Activated naive CD8-positive, alpha-beta T cell treated with anti-CD3 and anti-CD28 coated beads, Interleukin-2, amount 10 ng/mL, durations not matched to agents 7 days and 5 days (primary cell): ENCODE results near the gene RNF149. TPM values are rescaled to one million over a fixed set of nuclear protein-coding genes. Genes with fewer than 3 reads are reported as not detected.

Source experiments
- ATAC-seq: fragments of 150-1000 bp; cut with Tn5 transposase; one replicate; pipeline ENCODE4 v1.10.0; 2021; ENCODE audit warnings: low read depth, moderate library complexity
- POLR2A ChIA-PET: fragments of 350-600 bp; sonication (Branson Sonifier 250); formaldehyde crosslinking; loops from one replicate; lab custom pipeline; 2021; ENCODE audit warnings: antibody characterized with exemption; lab: Charles Lee
- DNase-seq: peaks from one replicate; pipeline ENCODE4 v3.0.0; 2021
- H3K27ac Mint-ChIP-seq: one replicate; pipeline ENCODE4 v1.8.0; 2022; ENCODE audit warnings: mild to moderate bottlenecking, mixed read lengths
- H3K27me3 Mint-ChIP-seq: one replicate; pipeline ENCODE4 v1.8.0; 2022; ENCODE audit warnings: mild to moderate bottlenecking, moderate library complexity, mixed read lengths
- H3K36me3 Mint-ChIP-seq: one replicate; pipeline ENCODE4 v1.8.0; 2021; ENCODE audit warnings: mild to moderate bottlenecking, mixed read lengths
- H3K4me1 Mint-ChIP-seq: one replicate; pipeline ENCODE4 v1.8.0; 2021; ENCODE audit warnings: mixed read lengths
- H3K4me3 Mint-ChIP-seq: one replicate; pipeline ENCODE4 v1.8.0; 2022; ENCODE audit warnings: mild to moderate bottlenecking, moderate library complexity, mixed read lengths
- H3K9me3 Mint-ChIP-seq: one replicate; pipeline ENCODE4 v1.8.0; 2021; ENCODE audit warnings: mixed read lengths
- total RNA-seq, 2 experiments: library from RNA; stranded (reverse); gene quantifications; one replicate each; pipeline ENCODE4 v1.2.3, GENCODE V29; 2021

Gene RNF149
- total RNA-seq, 2 experiments from 2014 or later = 90.1 to 90.3 TPM

- POLR2A ChIA-PET = interaction anchor here (0.7 kb wide), 1 partner anchor 11 kb away, joined by 3 read pairs; no protein-coding TSS in a partner anchor
- Mint-ChIP-seq H3K9me3 (no peaks in the 10 kb centered on the region), H3K36me3 (peaks cover 50% of the 10 kb centered on the region), H3K27me3 (no peaks in the 10 kb centered on the region), H3K27ac (no peak overlapping the region), H3K4me3 (no peak overlapping the region), H3K4me1 (peaks cover 11% of the 10 kb centered on the region)
- DNase-seq (no peak), ATAC-seq (no peak)
Measured at GRCh38 chr2:101281482-101281881, 27.0 kb downstream of the RNF149 start.

DNA sequence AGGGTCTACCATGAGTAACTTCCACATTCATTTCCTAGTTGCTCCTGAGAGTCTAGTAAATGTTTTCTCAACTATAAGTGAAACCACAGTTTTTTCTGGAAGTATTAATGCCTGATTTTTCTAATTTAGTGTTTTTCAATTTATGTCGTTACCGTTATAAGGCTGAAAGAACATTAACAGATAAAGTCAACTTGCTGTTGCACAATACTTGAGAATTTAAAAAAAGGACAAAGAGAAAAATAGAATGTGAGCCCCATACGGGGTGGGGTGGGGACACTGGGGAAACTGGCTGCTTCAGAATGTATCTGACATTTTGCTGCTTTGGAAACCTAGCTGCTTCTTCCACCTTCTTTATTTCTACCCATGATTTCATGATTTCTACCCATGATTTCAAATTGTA lies 29.6 kb downstream of the RNF149 start:
- Mint-ChIP-seq H3K4me1 (peaks cover 13% of the 10 kb centered on the region), H3K36me3 (peaks cover 46% of the 10 kb centered on the region), H3K9me3 (no peaks in the 10 kb centered on the region), H3K27me3 (no peaks in the 10 kb centered on the region), H3K4me3 (no peak overlapping the region), H3K27ac (no peak overlapping the region)
- no peak for DNase-seq
- ATAC-seq = no peak
- POLR2A ChIA-PET = no interaction called here

GRCh38 chr2:101277111-101277510 lies 31.4 kb downstream of the RNF149 start:
- no peak for DNase-seq
- no peak overlapping the region for H3K27ac Mint-ChIP-seq
- H3K9me3 Mint-ChIP-seq = no peaks in the 10 kb centered on the region
- H3K4me1 Mint-ChIP-seq = peaks cover 17% of the 10 kb centered on the region
- POLR2A ChIA-PET = no interaction called here
- no peaks in the 10 kb centered on the region for H3K27me3 Mint-ChIP-seq
- ATAC-seq = no peak
- peaks cover 38% of the 10 kb centered on the region for H3K36me3 Mint-ChIP-seq
- no peak overlapping the region for H3K4me3 Mint-ChIP-seq

GRCh38 chr2:101274142-101274541 lies 34.4 kb downstream of the RNF149 start:
- H3K4me1 Mint-ChIP-seq = peaks cover 32% of the 10 kb centered on the region
- POLR2A ChIA-PET = interaction anchor here (1.0 to 1.4 kb wide), 2 partner anchors 21 to 123 kb away, joined by 3 to 4 read pairs; partner anchors contain the start of gene TBC1D8
- no peaks in the 10 kb centered on the region for H3K9me3 Mint-ChIP-seq
- no peak for ATAC-seq
- no peak for DNase-seq
- no peaks in the 10 kb centered on the region for H3K27me3 Mint-ChIP-seq
- no peak overlapping the region for H3K27ac Mint-ChIP-seq
- no peak overlapping the region for H3K4me3 Mint-ChIP-seq
- H3K36me3 Mint-ChIP-seq = peaks cover 34% of the 10 kb centered on the region

- H3K4me1 Mint-ChIP-seq = peaks cover 40% of the 10 kb centered on the region
- DNase-seq = no peak
- no peaks in the 10 kb centered on the region for H3K27me3 Mint-ChIP-seq
- H3K36me3 Mint-ChIP-seq = peaks cover 34% of the 10 kb centered on the region
- H3K27ac Mint-ChIP-seq = peak overlapping the region; percentile 76
- H3K4me3 Mint-ChIP-seq = peak overlapping the region; percentile 24
- no peak for ATAC-seq
- POLR2A ChIA-PET = interaction anchor here (4.3 kb wide), 1 partner anchor 20 kb away, joined by 20 read pairs; the partner anchor contains the start of gene CNOT11
- H3K9me3 Mint-ChIP-seq = no peaks in the 10 kb centered on the region
Measured at GRCh38 chr2:101273056-101273455, 35.4 kb downstream of the RNF149 start.

DNA sequence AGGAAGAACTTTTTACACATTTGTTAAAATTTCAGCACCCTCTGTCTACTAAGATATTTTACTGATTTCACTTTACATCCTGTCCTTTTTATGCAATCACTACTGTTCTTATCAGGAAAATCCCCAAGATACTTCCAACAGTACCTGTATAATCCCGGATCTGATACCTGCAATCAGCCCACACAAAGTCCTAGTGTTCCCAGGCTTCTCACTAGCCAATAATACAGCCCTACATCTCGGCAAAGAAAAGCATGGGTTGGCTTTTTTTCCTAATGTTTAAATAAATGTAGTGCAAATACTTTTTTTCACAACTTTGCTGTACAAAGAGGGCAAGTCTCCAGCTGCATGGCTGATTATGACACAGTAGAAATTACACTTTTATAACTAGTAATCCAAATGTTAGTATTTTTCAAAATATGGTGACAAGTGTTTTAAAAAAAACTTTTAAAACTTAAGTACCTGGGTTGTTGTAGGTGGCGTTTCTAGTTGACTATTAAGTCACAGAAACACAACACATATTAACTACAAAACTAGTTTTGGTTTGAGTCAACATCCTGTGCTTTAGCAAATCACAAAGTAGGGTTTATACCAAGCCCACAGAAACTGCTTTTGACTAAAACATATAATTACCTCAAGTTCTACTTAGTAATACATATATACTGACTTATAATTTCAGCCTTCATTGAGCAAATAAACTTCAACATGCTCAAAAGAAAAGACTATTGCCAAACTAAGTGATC lies 36.3 kb downstream of the RNF149 start:
- H3K36me3 Mint-ChIP-seq = peaks cover 38% of the 10 kb centered on the region
- H3K27ac Mint-ChIP-seq = peak overlapping the region; percentile 76
- H3K4me1 Mint-ChIP-seq = peaks cover 43% of the 10 kb centered on the region
- H3K9me3 Mint-ChIP-seq = no peaks in the 10 kb centered on the region
- POLR2A ChIA-PET = interaction anchor here (4.3 kb wide), 1 partner anchor 19 kb away, joined by 20 read pairs; the partner anchor contains the start of gene CNOT11
- H3K4me3 Mint-ChIP-seq = peak overlapping the region; percentile 46
- no peak for DNase-seq
- H3K27me3 Mint-ChIP-seq = no peaks in the 10 kb centered on the region
- ATAC-seq = peak; percentile 87

GRCh38 chr2:101270700-101271259 lies 37.7 kb downstream of the RNF149 start:
- POLR2A ChIA-PET = interaction anchor here (0.6 to 4.3 kb wide), 3 partner anchors 10 to 38 kb away, joined by 3 to 20 read pairs (median 5); partner anchors contain the start of genes CNOT11 and RNF149

DNA sequence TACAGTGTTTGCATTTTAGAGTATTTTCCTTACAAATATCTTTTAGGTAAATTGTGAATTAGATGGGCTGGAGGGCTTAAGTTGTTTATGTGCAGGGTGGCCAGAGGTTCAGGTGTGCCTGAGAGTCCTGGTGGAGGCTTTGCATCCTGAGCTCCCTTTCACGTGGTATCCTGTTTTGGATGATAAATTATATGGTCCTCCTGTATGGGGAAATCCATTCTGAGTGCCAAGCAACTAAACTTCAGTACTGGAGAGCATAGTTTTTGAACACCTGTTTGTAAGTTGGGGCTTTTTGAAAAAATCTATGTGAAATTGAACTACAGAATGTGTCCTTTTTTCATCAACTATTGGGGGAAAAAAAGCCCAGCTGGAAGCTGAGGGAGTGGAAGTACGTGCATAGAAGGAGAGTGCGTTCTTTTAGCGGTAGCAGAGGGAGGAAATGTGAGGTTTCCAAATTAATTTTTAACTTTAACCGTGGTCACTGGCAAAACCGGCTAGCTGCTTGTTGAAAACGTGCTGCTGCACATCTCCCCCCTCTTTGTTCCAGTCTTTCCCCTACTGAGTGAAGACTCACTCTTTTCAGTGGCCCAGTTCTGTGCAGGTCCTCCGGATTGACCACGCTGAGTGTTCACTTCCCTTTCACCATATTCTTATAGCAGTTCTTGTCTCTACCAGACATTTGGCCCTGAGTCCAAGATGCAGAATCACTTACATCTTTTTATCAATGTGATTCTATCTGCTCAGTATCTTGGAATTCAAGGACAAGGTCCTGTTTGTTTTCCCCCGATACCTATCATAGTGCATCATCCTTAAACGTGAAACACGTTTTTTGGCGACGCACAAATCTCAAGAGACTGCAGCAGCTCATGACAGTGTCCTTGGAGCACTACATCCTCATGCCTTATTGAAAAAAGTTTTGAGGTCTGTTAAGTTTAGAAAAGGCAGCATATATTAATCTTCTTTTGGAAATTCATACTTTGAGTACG lies 40.5 kb downstream of the RNF149 start:
- Mint-ChIP-seq H3K27ac (peak overlapping the region; percentile 53), H3K36me3 (peaks cover 52% of the 10 kb centered on the region), H3K9me3 (no peaks in the 10 kb centered on the region), H3K4me3 (no peak overlapping the region), H3K27me3 (no peaks in the 10 kb centered on the region), H3K4me1 (peaks cover 54% of the 10 kb centered on the region)
- no peak for DNase-seq
- no peak for ATAC-seq
- POLR2A ChIA-PET = interaction anchor here (1.6 kb wide), 1 partner anchor 15 kb away, joined by 9 read pairs; the partner anchor contains the start of gene CNOT11

More at GRCh38 chr2:101270700-101271259, 37.7 kb downstream of the RNF149 start:
- peak overlapping the region; percentile 57 for H3K27ac Mint-ChIP-seq
- peaks cover 41% of the 10 kb centered on the region for H3K36me3 Mint-ChIP-seq
- no peak overlapping the region for H3K4me3 Mint-ChIP-seq
- no peaks in the 10 kb centered on the region for H3K27me3 Mint-ChIP-seq
- DNase-seq (no peak), ATAC-seq (no peak)
- H3K9me3 Mint-ChIP-seq = no peaks in the 10 kb centered on the region
- peaks cover 47% of the 10 kb centered on the region for H3K4me1 Mint-ChIP-seq

- H3K27me3 Mint-ChIP-seq = no peaks in the 10 kb centered on the region
- peaks cover 41% of the 10 kb centered on the region for H3K4me1 Mint-ChIP-seq
- DNase-seq = no peak
- peaks cover 47% of the 10 kb centered on the region for H3K36me3 Mint-ChIP-seq
- no peak overlapping the region for H3K4me3 Mint-ChIP-seq
- POLR2A ChIA-PET = no interaction called here
- H3K27ac Mint-ChIP-seq = no peak overlapping the region
- ATAC-seq = no peak
- H3K9me3 Mint-ChIP-seq = no peaks in the 10 kb centered on the region
Measured at GRCh38 chr2:101265893-101266499, 42.5 kb downstream of the RNF149 start.

- Mint-ChIP-seq H3K27me3 (no peaks in the 10 kb centered on the region), H3K36me3 (peaks cover 41% of the 10 kb centered on the region), H3K27ac (peak overlapping the region; percentile 13), H3K9me3 (no peaks in the 10 kb centered on the region), H3K4me1 (peaks cover 31% of the 10 kb centered on the region), H3K4me3 (no peak overlapping the region)
- POLR2A ChIA-PET = no interaction called here
- no peak for ATAC-seq
- DNase-seq = no peak
Measured at GRCh38 chr2:101264360-101264939, 44.1 kb downstream of the RNF149 start.

- H3K36me3 Mint-ChIP-seq = peaks cover 45% of the 10 kb centered on the region
Measured at GRCh38 chr2:101263377-101263800, 45.1 kb downstream of the RNF149 start.

DNA sequence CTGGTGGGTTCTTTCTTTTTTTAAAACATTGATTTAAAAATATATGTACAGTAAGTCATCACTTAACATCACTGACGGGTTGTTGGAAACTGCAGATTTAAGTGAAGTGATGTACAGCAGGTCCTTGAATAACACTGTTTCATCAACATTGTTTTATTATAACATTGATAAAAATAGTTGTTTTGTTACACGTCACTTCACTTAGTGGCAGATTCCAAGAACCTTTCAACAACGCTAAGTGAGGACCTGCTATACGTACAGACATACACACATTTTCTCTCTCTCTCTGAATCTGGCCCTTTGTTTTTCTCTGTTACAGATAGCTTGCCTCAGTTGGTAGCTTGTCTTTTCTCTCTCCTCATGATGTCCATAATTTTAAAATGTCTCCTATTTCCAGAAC lies 46.4 kb downstream of the RNF149 start:
- ATAC-seq (no peak), DNase-seq (no peak)
- POLR2A ChIA-PET = no interaction called here
- Mint-ChIP-seq H3K36me3 (peaks cover 48% of the 10 kb centered on the region), H3K4me1 (peaks cover 29% of the 10 kb centered on the region), H3K4me3 (no peak overlapping the region), H3K27me3 (no peaks in the 10 kb centered on the region), H3K27ac (no peak overlapping the region), H3K9me3 (no peaks in the 10 kb centered on the region)

More at GRCh38 chr2:101263377-101263800, 45.1 kb downstream of the RNF149 start:
- H3K27ac Mint-ChIP-seq = peak overlapping the region; percentile 2
- POLR2A ChIA-PET = interaction anchor here (0.6 kb wide), 1 partner anchor 12 kb away, joined by 3 read pairs; no protein-coding TSS in a partner anchor
- no peak overlapping the region for H3K4me3 Mint-ChIP-seq
- ATAC-seq (no peak), DNase-seq (no peak)
- peaks cover 30% of the 10 kb centered on the region for H3K4me1 Mint-ChIP-seq
- H3K27me3 Mint-ChIP-seq = no peaks in the 10 kb centered on the region
- no peaks in the 10 kb centered on the region for H3K9me3 Mint-ChIP-seq
